ENCODE results near the gene CRYBB3. TPM values are rescaled to one million over a fixed set of nuclear protein-coding genes. Genes with fewer than 3 reads are reported as not detected.

Gene CRYBB3
- total and polyA plus RNA-seq, 2 of the 13 experiments (the other 11 are each of a cell fraction or from before 2014, with no cell fraction given): 0.18 to 0.28 TPM

GRCh38 chr22:25235547-25236290, 36.1 kb downstream of the CRYBB3 start (continued):
- TF ChIP-seq ISL2 (CRISPR knock-in tag; IDR thresholded peaks at IDR 0.05): 0 out of 2 replicates have a peak, but pooled peaks have one; percentile 41
- TF ChIP-seq CHCHD3 (CRISPR knock-in tag; IDR thresholded peaks at IDR 0.05): no peak
- TF ChIP-seq NFKB2 (CRISPR knock-in tag; IDR thresholded peaks at IDR 0.05; ENCODE audit: borderline replicate concordance): peak; percentile 61; the same call in 1 of the 2 replicates
- TF ChIP-seq PPARG (CRISPR knock-in tag; conservative IDR thresholded peaks at IDR 0.05): no peak
- TF ChIP-seq FOXO4 (CRISPR knock-in tag; conservative IDR thresholded peaks at IDR 0.05): no peak
- peak; percentile 58; the same call in 1 of the 2 replicates for TF ChIP-seq SMC3 (IDR thresholded peaks at IDR 0.05; ENCODE audit: low read length)
- TF ChIP-seq STAG1 (CRISPR knock-in tag; IDR thresholded peaks at IDR 0.05): peak; percentile 99
- TF ChIP-seq KDM2A (CRISPR knock-in tag; IDR thresholded peaks at IDR 0.05; ENCODE audit: borderline replicate concordance, low read depth): peak; percentile 90
- TF ChIP-seq ARHGAP35 (CRISPR knock-in tag; IDR thresholded peaks at IDR 0.05; ENCODE audit: borderline replicate concordance): 0 out of 2 replicates have a peak, but pooled peaks have one; percentile 42
- no peak for TF ChIP-seq ZNF292 (CRISPR knock-in tag; IDR thresholded peaks at IDR 0.05; ENCODE audit: borderline replicate concordance, low read depth)
- no peak for TF ChIP-seq ARNT2 (CRISPR knock-in tag; IDR thresholded peaks at IDR 0.05; ENCODE audit: low read depth)
- TF ChIP-seq SKI (IDR thresholded peaks at IDR 0.05; ENCODE audit: partially characterized antibody): peak; percentile 14
- TF ChIP-seq SP4 (CRISPR knock-in tag; IDR thresholded peaks at IDR 0.05): peak; percentile 64; the same call in 1 of the 2 replicates
- no peak for TF ChIP-seq ZNF766 (CRISPR knock-in tag; IDR thresholded peaks at IDR 0.05; ENCODE audit: borderline replicate concordance)
- peak; percentile 99 for TF ChIP-seq CTCF (CRISPR knock-in tag; IDR thresholded peaks at IDR 0.05)
- TF ChIP-seq LCORL (IDR thresholded peaks at IDR 0.05): no peak
- 0 out of 2 replicates have a peak, but pooled peaks have one; percentile 30 for TF ChIP-seq LCORL (CRISPR knock-in tag; IDR thresholded peaks at IDR 0.05)
- TF ChIP-seq ZNF263 (CRISPR knock-in tag; IDR thresholded peaks at IDR 0.05): no peak
- 0 out of 2 replicates have a peak, but pooled peaks have one; percentile 47 for TF ChIP-seq KDM5B (CRISPR knock-in tag; IDR thresholded peaks at IDR 0.05; ENCODE audit: borderline replicate concordance)
- TF ChIP-seq BORCS8-MEF2B (CRISPR knock-in tag; IDR thresholded peaks at IDR 0.05): 0 out of 2 replicates have a peak, but pooled peaks have one; percentile 38
- no peak for TF ChIP-seq SP1 (IDR thresholded peaks at IDR 0.05)
- TF ChIP-seq SP1 (CRISPR knock-in tag; IDR thresholded peaks at IDR 0.05): peak; percentile 80
- no peak for TF ChIP-seq CC2D1A (CRISPR knock-in tag; IDR thresholded peaks at IDR 0.05)
- TF ChIP-seq SPEN (CRISPR knock-in tag; IDR thresholded peaks at IDR 0.05; ENCODE audit: low read depth): 0 out of 2 replicates have a peak, but pooled peaks have one; percentile 40
- TF ChIP-seq THRA (CRISPR knock-in tag; IDR thresholded peaks at IDR 0.05; ENCODE audit: borderline replicate concordance): no peak
- peak; percentile 35; the same call in 1 of the 2 replicates for TF ChIP-seq HIVEP1 (CRISPR knock-in tag; IDR thresholded peaks at IDR 0.05)
- 0 out of 2 replicates have a peak, but pooled peaks have one; percentile 19 for TF ChIP-seq ZNF891 (CRISPR knock-in tag; IDR thresholded peaks at IDR 0.05)

All from HepG2 (cell line).